Activated effector memory CD4-positive, alpha-beta T cell treated with anti-CD3 and anti-CD28 coated beads, Interleukin-2, amount 50 U/mL, for 16 hours (primary cell): ENCODE measurements around the gene PTPMT1.
"Not testable (repeated sequence)": the region's sequence is repeated elsewhere in the genome, so short reads cannot be mapped to it uniquely, and the experiment has no call there.

ENCODE experiments used
- DNase-seq: peaks from one replicate; pipeline ENCODE4 v3.0.0-alpha.2; 2020

The PTPMT1 gene

GRCh38 chr11:47565340-47566148 is at the start of gene PTPMT1:
PTPMT1 (plus strand) TSS chr11:47565599; CDS start chr11:47565623, 24 bp downstream.
- peak; percentile 87 for DNase-seq

- no peak for DNase-seq
These were observed 49.2 kb upstream of the PTPMT1 start for GRCh38 chr11:47516155-47516554.

- no peak for DNase-seq
These were observed 48.2 kb upstream of the PTPMT1 start for GRCh38 chr11:47516984-47517853.

- DNase-seq, result no peak
These were observed 47.0 kb upstream of the PTPMT1 start for GRCh38 chr11:47518212-47518964.

- peak; percentile 70 for DNase-seq
These were observed 41.7 kb upstream of the PTPMT1 start for GRCh38 chr11:47523490-47524225.

GRCh38 chr11:47524291-47524874 is 41.0 kb upstream of the PTPMT1 start:
- no peak for DNase-seq

- not testable (repeated sequence) for DNase-seq
These were observed 39.4 kb upstream of the PTPMT1 start for GRCh38 chr11:47526032-47526431.

- no peak for DNase-seq
These were observed 38.2 kb upstream of the PTPMT1 start for GRCh38 chr11:47527186-47527585.

- DNase-seq, result no peak
These were observed 35.4 kb upstream of the PTPMT1 start for GRCh38 chr11:47529951-47530350.

GRCh38 chr11:47530721-47531120 is 34.7 kb upstream of the PTPMT1 start:
- DNase-seq, result not testable (repeated sequence)

- no peak for DNase-seq
These were observed 33.7 kb upstream of the PTPMT1 start for GRCh38 chr11:47531666-47532065.

GRCh38 chr11:47532597-47533213 is 32.7 kb upstream of the PTPMT1 start:
- DNase-seq, result no peak

GRCh38 chr11:47533690-47534151 is 31.7 kb upstream of the PTPMT1 start:
- no peak for DNase-seq

- no peak for DNase-seq
These were observed 30.6 kb upstream of the PTPMT1 start for GRCh38 chr11:47534704-47535251.

- no peak for DNase-seq
These were observed 28.5 kb upstream of the PTPMT1 start for GRCh38 chr11:47536915-47537314.

GRCh38 chr11:47538741-47539565 is 26.4 kb upstream of the PTPMT1 start:
- peak; percentile 38 for DNase-seq

- DNase-seq, result no peak
These were observed 25.7 kb upstream of the PTPMT1 start for GRCh38 chr11:47539681-47540039.

GRCh38 chr11:47541070-47541469 is 24.3 kb upstream of the PTPMT1 start:
- DNase-seq, result no peak

- peak; percentile 31 for DNase-seq
These were observed 20.1 kb upstream of the PTPMT1 start for GRCh38 chr11:47545298-47545697.

GRCh38 chr11:47546274-47546673 is 19.1 kb upstream of the PTPMT1 start:
- peak; percentile 33 for DNase-seq
